CD4-positive, alpha-beta memory T cell (primary cell): ENCODE results near the gene GPR160. TPM values are rescaled to one million over a fixed set of nuclear protein-coding genes. Genes with fewer than 3 reads are reported as not detected.

ENCODE experiments used
- CTCF ChIA-PET: fragments of 350-600 bp; sonication (Branson Sonifier 250); formaldehyde crosslinking; loops from one replicate; lab custom pipeline; 2021; ENCODE audit warnings: inconsistent platforms; ENCODE audit not compliant: partially characterized antibody; lab: Charles Lee
- POLR2A ChIA-PET: fragments of 350-600 bp; sonication (Branson Sonifier 250); formaldehyde crosslinking; loops from one replicate; lab custom pipeline; 2021; ENCODE audit not compliant: partially characterized antibody; lab: Charles Lee
- DNase-seq, 5 donors: peaks; one replicate each; pipeline versions ENCODE4 v3.0.0 to v3.0.0-alpha.2; 2020 to 2022; ENCODE audit warnings: mixed read lengths in 1 of 5
- H3K27ac ChIP-seq: one replicate; pipeline ENCODE4 v1.7.0; 2013; ENCODE audit warnings: low read depth, low read length
- H3K27me3 ChIP-seq: 2 replicates; pipeline ENCODE4 v1.7.0; 2013; ENCODE audit warnings: mild to moderate bottlenecking, low read length, moderate library complexity; ENCODE audit not compliant: insufficient read depth
- H3K36me3 ChIP-seq: 2 replicates; pipeline ENCODE4 v1.7.0; 2013; ENCODE audit warnings: mild to moderate bottlenecking, low read length, moderate library complexity; ENCODE audit not compliant: insufficient read depth
- H3K4me1 ChIP-seq: 2 replicates; pipeline ENCODE4 v1.7.0; 2013; ENCODE audit warnings: mild to moderate bottlenecking, low read length, moderate library complexity; ENCODE audit not compliant: insufficient read depth
- H3K4me3 ChIP-seq, 2 donors: one replicate each; pipeline ENCODE4 v1.7.0; 2013; ENCODE audit warnings: low read length in 2 of 2, mild to moderate bottlenecking in 1 of 2
- H3K9me3 ChIP-seq, 2 donors: one replicate each; pipeline ENCODE4 v1.7.0; 2013; ENCODE audit warnings: low read length in 2 of 2, control low read depth in 1 of 2; ENCODE audit not compliant: control insufficient read depth in 1 of 2
- H3K27ac Mint-ChIP-seq, 7 donors: one replicate each; pipeline ENCODE4 v1.8.0; 2020 to 2021; ENCODE audit warnings: mixed read lengths in 7 of 7, mild to moderate bottlenecking in 6 of 7, inconsistent platforms in 3 of 7, moderate library complexity in 3 of 7
- H3K27me3 Mint-ChIP-seq, 2 donors: one replicate each; pipeline ENCODE4 v1.8.0; 2020 to 2021; ENCODE audit warnings: mixed read lengths in 2 of 2
- H3K36me3 Mint-ChIP-seq, 2 donors: one replicate each; pipeline ENCODE4 v1.8.0; 2020 to 2021; ENCODE audit warnings: mixed read lengths in 2 of 2, inconsistent platforms in 1 of 2, mild to moderate bottlenecking in 1 of 2
- H3K4me1 Mint-ChIP-seq, 4 donors: one replicate each; pipeline ENCODE4 v1.8.0; 2020 to 2021; ENCODE audit warnings: mixed read lengths in 4 of 4, mild to moderate bottlenecking in 1 of 4
- H3K4me3 Mint-ChIP-seq, 8 donors: one replicate each; pipeline ENCODE4 v1.8.0; 2020 to 2021; ENCODE audit warnings: mixed read lengths in 8 of 8, mild to moderate bottlenecking in 7 of 8, moderate library complexity in 6 of 8, inconsistent platforms in 3 of 8
- H3K9me3 Mint-ChIP-seq, 8 donors: one replicate each; pipeline ENCODE4 v1.8.0; 2020 to 2021; ENCODE audit warnings: mixed read lengths in 8 of 8, mild to moderate bottlenecking in 5 of 8, inconsistent platforms in 3 of 8, moderate library complexity in 1 of 8
- intact Hi-C: fragments of 100-400 bp; cut with micrococcal nuclease; formaldehyde crosslinking; loops from one replicate; pipeline ENCODE4 v1.15.1; 2023
- polyA plus RNA-seq, 2 donors: library from polyadenylated mRNA; unstranded; fragments of 300-500 nt; fragmentation: Illumina TruSeq; gene quantifications; one replicate each; pipeline ENCODE4 v1.2.3, GENCODE V29; 2021
- total RNA-seq, 2 experiments: library from RNA; stranded (reverse); gene quantifications; one replicate each; pipeline ENCODE4 v1.2.3, GENCODE V29; 2021

Gene GPR160
- total and polyA plus RNA-seq, 4 experiments from 2014 or later, result 8.1 to 14.9 (median 12.4) TPM

GRCh38 chr3:169998668-169999131 lies 39.1 kb upstream of the GPR160 start:
- H3K27ac Mint-ChIP-seq, result peak overlapping the region in 2 of 7 donors; percentile 3 to 59
- peaks cover 19 to 25% of the 10 kb centered on the region in 2 donors for H3K36me3 Mint-ChIP-seq
- Histone ChIP-seq H3K27me3 (no peaks in the 10 kb centered on the region), H3K36me3 (no peaks in the 10 kb centered on the region), H3K27ac (no peak overlapping the region), H3K4me3 (no peak overlapping the region), H3K4me1 (peaks cover 14% of the 10 kb centered on the region), H3K9me3 (no peaks in the 10 kb centered on the region)
- H3K27me3 Mint-ChIP-seq, result no peaks in the 10 kb centered on the region
- DNase-seq, result no peak
- H3K9me3 Mint-ChIP-seq, result no peaks in the 10 kb centered on the region
- H3K4me3 Mint-ChIP-seq, result no peak overlapping the region
- ChIA-PET CTCF (interaction anchor here (1.2 kb wide), 1 partner anchor 22 kb away, joined by 3 read pairs; no protein-coding TSS in a partner anchor), POLR2A (no interaction called here)
- intact Hi-C loops, result no loop called here
- peaks cover 15 to 25% (median 21%) of the 10 kb centered on the region in 4 donors for H3K4me1 Mint-ChIP-seq

GRCh38 chr3:169999433-169999832 lies 38.4 kb upstream of the GPR160 start:
- Mint-ChIP-seq H3K9me3 (no peaks in the 10 kb centered on the region), H3K4me1 (peaks cover 18 to 29% (median 26%) of the 10 kb centered on the region in 4 donors), H3K27me3 (no peaks in the 10 kb centered on the region), H3K36me3 (peaks cover 19 to 25% of the 10 kb centered on the region in 2 donors), H3K4me3 (no peak overlapping the region), H3K27ac (peak overlapping the region in 2 of 7 donors; percentile 12 to 44)
- peaks cover 18% of the 10 kb centered on the region for H3K4me1 ChIP-seq
- intact Hi-C loops, result no loop called here
- no peaks in the 10 kb centered on the region for H3K27me3 ChIP-seq
- ChIA-PET CTCF (no interaction called here), POLR2A (interaction anchor here (1.2 kb wide), 1 partner anchor 13 kb away, joined by 4 read pairs; no protein-coding TSS in a partner anchor)
- H3K4me3 ChIP-seq, result no peak overlapping the region
- no peaks in the 10 kb centered on the region for H3K36me3 ChIP-seq
- no peaks in the 10 kb centered on the region for H3K9me3 ChIP-seq
- no peak overlapping the region for H3K27ac ChIP-seq
- no peak for DNase-seq

- H3K27me3 ChIP-seq, result no peaks in the 10 kb centered on the region
- H3K4me1 Mint-ChIP-seq, result peaks cover 18 to 29% (median 26%) of the 10 kb centered on the region in 4 donors
- peak overlapping the region in 1 of 7 donors; percentile 27 for H3K27ac Mint-ChIP-seq
- no peaks in the 10 kb centered on the region for H3K36me3 ChIP-seq
- peaks cover 18% of the 10 kb centered on the region for H3K4me1 ChIP-seq
- ChIA-PET CTCF (interaction anchor here (1.1 kb wide), 1 partner anchor 22 kb away, joined by 3 read pairs; no protein-coding TSS in a partner anchor), POLR2A (interaction anchor here (1.2 kb wide), 1 partner anchor 14 kb away, joined by 4 read pairs; no protein-coding TSS in a partner anchor)
- H3K36me3 Mint-ChIP-seq, result peaks cover 16 to 25% of the 10 kb centered on the region in 2 donors
- no peaks in the 10 kb centered on the region for H3K27me3 Mint-ChIP-seq
- H3K9me3 ChIP-seq, result no peaks in the 10 kb centered on the region
- no peaks in the 10 kb centered on the region for H3K9me3 Mint-ChIP-seq
- H3K4me3 Mint-ChIP-seq, result no peak overlapping the region
- H3K27ac ChIP-seq, result no peak overlapping the region
- intact Hi-C loops, result no loop called here
- no peak overlapping the region for H3K4me3 ChIP-seq
- no peak for DNase-seq
These were observed 37.7 kb upstream of the GPR160 start for GRCh38 chr3:170000051-170000450.

- Mint-ChIP-seq H3K27ac (peak overlapping the region in 2 of 7 donors; percentile 2 to 50), H3K4me3 (peak overlapping the region in 3 of 8 donors; percentile 13 to 78 (median 18)), H3K9me3 (no peaks in the 10 kb centered on the region), H3K4me1 (peaks cover 29 to 42% (median 38%) of the 10 kb centered on the region in 4 donors), H3K36me3 (peaks cover 4 to 14% of the 10 kb centered on the region in 2 donors), H3K27me3 (no peaks in the 10 kb centered on the region)
- ChIA-PET CTCF (interaction anchor here (1.6 kb wide), 1 partner anchor 10 kb away, joined by 5 read pairs; no protein-coding TSS in a partner anchor), POLR2A (no interaction called here)
- no peaks in the 10 kb centered on the region for H3K36me3 ChIP-seq
- H3K9me3 ChIP-seq, result no peaks in the 10 kb centered on the region
- H3K27me3 ChIP-seq, result no peaks in the 10 kb centered on the region
- intact Hi-C loops, result no loop called here
- H3K4me3 ChIP-seq, result no peak overlapping the region
- no peak for DNase-seq
- no peak overlapping the region for H3K27ac ChIP-seq
- H3K4me1 ChIP-seq, result peaks cover 27% of the 10 kb centered on the region
These were observed 35.6 kb upstream of the GPR160 start for GRCh38 chr3:170002231-170002630.

- H3K4me3 ChIP-seq, result no peak overlapping the region
- no peak overlapping the region for H3K27ac ChIP-seq
These were observed 34.9 kb upstream of the GPR160 start for GRCh38 chr3:170002879-170003278.

GRCh38 chr3:170003881-170004356 lies 33.9 kb upstream of the GPR160 start:
- Mint-ChIP-seq H3K27ac (peak overlapping the region in 2 of 7 donors; percentile 9 to 74), H3K4me3 (peak overlapping the region in 1 of 8 donors; percentile 24)
- CTCF ChIA-PET, result interaction anchor here (1.0 to 1.6 kb wide), 3 partner anchors 8 to 38 kb away, joined by 3 to 5 read pairs (median 3); partner anchors contain the start of genes GPR160 and SEC62

More at GRCh38 chr3:170002879-170003278, 34.9 kb upstream of the GPR160 start:
- no peak for DNase-seq
- Histone ChIP-seq H3K36me3 (no peaks in the 10 kb centered on the region), H3K27me3 (no peaks in the 10 kb centered on the region), H3K9me3 (no peaks in the 10 kb centered on the region), H3K4me1 (peaks cover 30% of the 10 kb centered on the region)
- Mint-ChIP-seq H3K36me3 (peaks cover 4 to 14% of the 10 kb centered on the region in 2 donors), H3K9me3 (no peaks in the 10 kb centered on the region), H3K27me3 (no peaks in the 10 kb centered on the region), H3K4me3 (peak overlapping the region in 6 of 8 donors; percentile 1 to 78 (median 42)), H3K27ac (peak overlapping the region in 6 of 7 donors; percentile 7 to 76 (median 53)), H3K4me1 (peaks cover 29 to 44% (median 40%) of the 10 kb centered on the region in 4 donors)
- intact Hi-C loops, result no loop called here
- ChIA-PET CTCF (interaction anchor here (1.0 to 1.6 kb wide), 2 partner anchors 9 to 37 kb away, joined by 3 to 5 read pairs; partner anchors contain the start of gene SEC62), POLR2A (interaction anchor here (0.9 kb wide), 1 partner anchor 18 kb away, joined by 3 read pairs; no protein-coding TSS in a partner anchor)

More at GRCh38 chr3:170003881-170004356, 33.9 kb upstream of the GPR160 start:
- H3K27ac ChIP-seq, result no peak overlapping the region
- intact Hi-C loops, result no loop called here
- H3K27me3 ChIP-seq, result no peaks in the 10 kb centered on the region
- no peak overlapping the region for H3K4me3 ChIP-seq
- H3K9me3 ChIP-seq, result no peaks in the 10 kb centered on the region
- POLR2A ChIA-PET, result no interaction called here
- DNase-seq, result no peak
- H3K36me3 ChIP-seq, result no peaks in the 10 kb centered on the region
- H3K4me1 ChIP-seq, result peaks cover 30% of the 10 kb centered on the region
- Mint-ChIP-seq H3K36me3 (peaks cover 4 to 8% of the 10 kb centered on the region in 2 donors), H3K27me3 (no peaks in the 10 kb centered on the region), H3K9me3 (no peaks in the 10 kb centered on the region), H3K4me1 (peaks cover 26 to 47% (median 38%) of the 10 kb centered on the region in 4 donors)
